ENCODE measurements around the gene CCDC27. TPM values are rescaled to one million over a fixed set of nuclear protein-coding genes. Genes with fewer than 3 reads are reported as not detected.
A peak's percentile ranks its signal among the peaks of the same experiment; 100 is the strongest.
"Not testable (repeated sequence)": the region's sequence is repeated elsewhere in the genome, so short reads cannot be mapped to it uniquely, and the experiment has no call there.

CCDC27 gene
- total and polyA plus RNA-seq, 8 donors: not detected

DNA sequence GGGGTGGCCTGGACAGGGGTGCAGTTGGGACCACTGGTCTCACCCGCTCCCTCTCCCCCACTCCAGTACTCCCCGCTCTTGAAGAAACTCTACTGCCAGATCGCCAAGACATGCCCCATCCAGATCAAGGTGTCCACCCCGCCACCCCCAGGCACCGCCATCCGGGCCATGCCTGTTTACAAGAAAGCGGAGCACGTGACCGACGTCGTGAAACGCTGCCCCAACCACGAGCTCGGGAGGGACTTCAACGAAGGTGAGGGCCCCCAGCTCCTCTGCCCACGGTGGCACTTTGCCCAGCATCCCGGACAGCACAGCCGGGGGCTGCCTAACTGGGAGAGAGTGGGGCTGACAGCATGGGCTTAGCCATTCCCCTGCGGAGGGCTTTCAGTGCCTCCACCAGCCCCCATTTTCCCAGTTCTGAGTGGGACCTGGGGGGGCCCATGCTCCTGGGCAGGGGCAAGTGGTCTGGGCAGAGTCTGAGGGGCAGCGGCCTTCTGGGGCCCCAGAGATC is 30.2 kb upstream of the CCDC27 start:
- Histone ChIP-seq H3K36me3 (no peaks in the 10 kb centered on the region), H3K4me3 (no peak overlapping the region), H3K27me3 (peaks cover 10 to 68% (median 24%) of the 10 kb centered on the region in 3 donors), H3K4me1 (peaks cover 0 to 8% (median 7%) of the 10 kb centered on the region in 4 donors), H3K27ac (no peak overlapping the region), H3K9me3 (no peaks in the 10 kb centered on the region)
- TF ChIP-seq, protein P1, sequence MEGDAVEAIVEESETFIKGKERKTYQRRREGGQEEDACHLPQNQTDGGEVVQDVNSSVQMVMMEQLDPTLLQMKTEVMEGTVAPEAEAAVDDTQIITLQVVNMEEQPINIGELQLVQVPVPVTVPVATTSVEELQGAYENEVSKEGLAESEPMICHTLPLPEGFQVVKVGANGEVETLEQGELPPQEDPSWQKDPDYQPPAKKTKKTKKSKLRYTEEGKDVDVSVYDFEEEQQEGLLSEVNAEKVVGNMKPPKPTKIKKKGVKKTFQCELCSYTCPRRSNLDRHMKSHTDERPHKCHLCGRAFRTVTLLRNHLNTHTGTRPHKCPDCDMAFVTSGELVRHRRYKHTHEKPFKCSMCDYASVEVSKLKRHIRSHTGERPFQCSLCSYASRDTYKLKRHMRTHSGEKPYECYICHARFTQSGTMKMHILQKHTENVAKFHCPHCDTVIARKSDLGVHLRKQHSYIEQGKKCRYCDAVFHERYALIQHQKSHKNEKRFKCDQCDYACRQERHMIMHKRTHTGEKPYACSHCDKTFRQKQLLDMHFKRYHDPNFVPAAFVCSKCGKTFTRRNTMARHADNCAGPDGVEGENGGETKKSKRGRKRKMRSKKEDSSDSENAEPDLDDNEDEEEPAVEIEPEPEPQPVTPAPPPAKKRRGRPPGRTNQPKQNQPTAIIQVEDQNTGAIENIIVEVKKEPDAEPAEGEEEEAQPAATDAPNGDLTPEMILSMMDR (IDR thresholded peaks at IDR 0.05): no peak
- TF ChIP-seq POLR2AphosphoS5 (IDR thresholded peaks at IDR 0.05) (no peak), POLR2A (IDR thresholded peaks at IDR 0.05) (no peak), EP300 (IDR thresholded peaks at IDR 0.05) (no peak)
- intact Hi-C loops (cut with DNase I; ENCODE audit: low total_unique reads): no loop called here
- 69 to 80% (median 75%) methylated on average over 19 to 20 of the region's 20 CpGs for WGBS, 5 donors
- DNase-seq: no peak

DNA sequence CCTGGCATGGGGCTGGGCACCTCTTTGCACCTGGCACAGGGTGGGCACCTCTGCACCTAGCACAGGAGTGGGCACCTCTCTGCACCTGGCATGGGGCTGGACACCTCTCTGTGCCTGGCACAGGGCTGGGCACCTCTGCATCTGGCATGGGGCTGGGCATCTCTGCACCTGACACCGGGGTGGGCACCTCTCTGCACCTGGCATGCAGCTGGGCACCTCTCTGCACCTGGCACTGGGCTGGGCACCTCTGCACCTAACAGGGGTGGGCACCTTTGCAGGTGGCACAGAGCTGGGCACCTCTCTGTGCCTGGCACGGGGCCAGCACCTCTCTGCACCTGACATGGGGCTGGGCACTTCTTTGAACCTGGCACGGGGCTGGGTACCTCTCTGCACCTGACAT is 29.4 kb upstream of the CCDC27 start:
- DNase-seq: no peak
- Histone ChIP-seq H3K9me3 (no peaks in the 10 kb centered on the region), H3K36me3 (no peaks in the 10 kb centered on the region), H3K27ac (no peak overlapping the region), H3K4me1 (peaks cover 0 to 6% (median 4%) of the 10 kb centered on the region in 4 donors), H3K27me3 (peaks cover 5 to 68% (median 15%) of the 10 kb centered on the region in 3 donors), H3K4me3 (no peak overlapping the region)
- intact Hi-C loops (cut with DNase I; ENCODE audit: low total_unique reads): no loop called here
- 47 to 73% (median 58%) methylated on average over 2 to 3 of the region's 3 CpGs; no CpG with 5 or more reads in 1 of the 5 donors for WGBS, 5 donors
- TF ChIP-seq POLR2AphosphoS5 (IDR thresholded peaks at IDR 0.05) (no peak), POLR2A (IDR thresholded peaks at IDR 0.05) (no peak), EP300 (IDR thresholded peaks at IDR 0.05) (no peak)
- TF ChIP-seq, protein P1 (IDR thresholded peaks at IDR 0.05): no peak

DNA sequence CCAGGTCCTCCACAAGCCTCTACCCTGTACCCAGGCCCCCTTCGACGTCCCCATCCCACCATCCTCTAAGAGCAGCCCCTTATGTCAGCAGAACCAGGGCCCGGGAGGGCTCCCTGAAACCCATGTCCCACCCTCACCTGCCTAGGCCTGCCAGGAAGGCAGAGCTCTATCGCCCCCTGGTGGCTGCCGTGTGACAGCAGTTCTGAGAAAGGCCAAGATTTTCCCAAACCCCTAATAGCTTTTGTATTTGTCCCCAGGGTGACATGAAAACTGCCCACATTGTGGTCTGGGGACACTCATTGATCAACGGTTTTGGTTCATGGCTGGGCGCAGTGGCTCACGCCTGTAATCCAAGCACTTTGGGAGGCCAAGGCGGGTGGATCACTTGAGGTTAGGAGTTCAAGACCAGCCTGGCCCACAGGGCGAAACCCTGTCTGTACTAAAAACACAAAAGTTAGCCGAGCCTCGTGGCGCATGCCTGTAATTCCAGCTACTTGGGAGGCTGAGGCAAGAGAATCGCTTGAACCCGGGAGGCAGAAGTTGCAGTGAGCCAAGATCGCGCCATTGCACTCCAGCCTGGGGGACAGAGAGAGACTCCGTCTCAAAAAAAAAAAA is 27.7 kb upstream of the CCDC27 start:
- peaks cover 0 to 68% (median 2%) of the 10 kb centered on the region in 3 donors for H3K27me3 ChIP-seq
- H3K4me3 ChIP-seq; H3K36me3 ChIP-seq; H3K9me3 ChIP-seq; H3K4me1 ChIP-seq; H3K27ac ChIP-seq; intact Hi-C loops (cut with DNase I; ENCODE audit: low total_unique reads): not testable (repeated sequence)
- DNase-seq: peak; percentile 78 to 89
- TF ChIP-seq, protein P1 (IDR thresholded peaks at IDR 0.05): peak in 5 of 7 experiments; percentile 75 to 96 (median 84)
- 35 to 42% (median 39%) methylated on average over 18 of the region's 18 CpGs for WGBS, 5 donors

DNA sequence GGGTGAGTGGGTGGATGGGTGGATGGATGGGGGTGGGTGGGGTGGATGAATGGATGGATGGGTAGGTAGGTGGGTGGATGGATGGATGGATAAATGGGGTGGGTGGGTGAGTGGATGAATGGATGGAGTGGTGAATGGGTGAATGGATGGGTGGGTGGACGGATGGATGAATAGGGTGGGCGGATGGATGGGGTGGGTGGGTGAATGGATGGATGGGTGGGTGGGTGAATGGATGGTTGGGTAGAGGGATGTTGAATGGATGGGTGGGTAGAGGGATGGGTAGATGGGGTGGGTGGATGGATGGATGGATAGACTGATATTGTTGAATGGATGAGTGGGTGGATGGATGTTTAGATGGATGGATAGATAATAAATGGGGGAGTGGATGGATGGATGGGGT is 26.9 kb upstream of the CCDC27 start:
- TF ChIP-seq POLR2A (IDR thresholded peaks at IDR 0.05): no peak
- TF ChIP-seq, protein P1 (IDR thresholded peaks at IDR 0.05): no peak
- TF ChIP-seq POLR2AphosphoS5 (IDR thresholded peaks at IDR 0.05): no peak
- no peak for TF ChIP-seq EP300 (IDR thresholded peaks at IDR 0.05)
- Histone ChIP-seq H3K4me3 (no peak overlapping the region), H3K36me3 (no peaks in the 10 kb centered on the region), H3K4me1 (no peaks in the 10 kb centered on the region), H3K9me3 (no peaks in the 10 kb centered on the region), H3K27me3 (peaks cover 0 to 69% (median 10%) of the 10 kb centered on the region in 3 donors), H3K27ac (no peak overlapping the region)
- no peak for DNase-seq
- intact Hi-C loops (cut with DNase I; ENCODE audit: low total_unique reads): no loop called here
- WGBS, 5 donors: 80 to 96% (median 93%) methylated on average over 2 of the region's 2 CpGs
